Retinal pigment epithelial cell (primary cell): ENCODE data around the gene TSHZ2.

Source experiments
- DNase-seq: peaks from one replicate; pipeline ENCODE4 v3.0.0-alpha.2; 2010; ENCODE audit warnings: low read depth
- H3K4me3 ChIP-seq: 2 replicates; pipeline ENCODE4 v1.5.1; 2011; ENCODE audit warnings: mild to moderate bottlenecking, low read length, control low read depth, moderate library complexity
- TF ChIP-seq, protein P1 (sequence below): conservative IDR thresholded peaks from 2 replicates; pipeline ENCODE4 v1.5.1; 2011; ENCODE audit warnings: low read depth, low read length, control low read depth, inconsistent platforms

TSHZ2 gene

DNA sequence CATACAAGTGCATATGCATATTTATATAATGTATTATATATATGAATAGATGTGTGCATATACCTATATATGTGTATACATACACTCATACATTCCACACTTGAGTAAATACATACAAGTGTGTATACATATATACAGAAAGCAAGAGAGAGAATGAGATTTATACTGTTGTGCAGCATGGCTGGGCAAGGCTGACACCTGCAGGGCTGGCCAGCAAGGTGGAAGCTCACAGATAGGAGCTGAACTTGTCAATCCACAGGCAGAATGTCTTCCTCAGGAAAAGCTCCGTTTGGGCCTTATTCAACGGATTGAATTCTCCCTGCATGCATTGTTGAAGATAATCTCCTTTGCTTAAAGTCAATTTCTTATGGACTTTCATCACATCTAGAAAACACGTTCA, 364.7 kb downstream of the TSHZ2 start:
- TF ChIP-seq, protein P1, sequence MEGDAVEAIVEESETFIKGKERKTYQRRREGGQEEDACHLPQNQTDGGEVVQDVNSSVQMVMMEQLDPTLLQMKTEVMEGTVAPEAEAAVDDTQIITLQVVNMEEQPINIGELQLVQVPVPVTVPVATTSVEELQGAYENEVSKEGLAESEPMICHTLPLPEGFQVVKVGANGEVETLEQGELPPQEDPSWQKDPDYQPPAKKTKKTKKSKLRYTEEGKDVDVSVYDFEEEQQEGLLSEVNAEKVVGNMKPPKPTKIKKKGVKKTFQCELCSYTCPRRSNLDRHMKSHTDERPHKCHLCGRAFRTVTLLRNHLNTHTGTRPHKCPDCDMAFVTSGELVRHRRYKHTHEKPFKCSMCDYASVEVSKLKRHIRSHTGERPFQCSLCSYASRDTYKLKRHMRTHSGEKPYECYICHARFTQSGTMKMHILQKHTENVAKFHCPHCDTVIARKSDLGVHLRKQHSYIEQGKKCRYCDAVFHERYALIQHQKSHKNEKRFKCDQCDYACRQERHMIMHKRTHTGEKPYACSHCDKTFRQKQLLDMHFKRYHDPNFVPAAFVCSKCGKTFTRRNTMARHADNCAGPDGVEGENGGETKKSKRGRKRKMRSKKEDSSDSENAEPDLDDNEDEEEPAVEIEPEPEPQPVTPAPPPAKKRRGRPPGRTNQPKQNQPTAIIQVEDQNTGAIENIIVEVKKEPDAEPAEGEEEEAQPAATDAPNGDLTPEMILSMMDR = no peak
- no peak overlapping the region for H3K4me3 ChIP-seq
- DNase-seq = no peak

DNA sequence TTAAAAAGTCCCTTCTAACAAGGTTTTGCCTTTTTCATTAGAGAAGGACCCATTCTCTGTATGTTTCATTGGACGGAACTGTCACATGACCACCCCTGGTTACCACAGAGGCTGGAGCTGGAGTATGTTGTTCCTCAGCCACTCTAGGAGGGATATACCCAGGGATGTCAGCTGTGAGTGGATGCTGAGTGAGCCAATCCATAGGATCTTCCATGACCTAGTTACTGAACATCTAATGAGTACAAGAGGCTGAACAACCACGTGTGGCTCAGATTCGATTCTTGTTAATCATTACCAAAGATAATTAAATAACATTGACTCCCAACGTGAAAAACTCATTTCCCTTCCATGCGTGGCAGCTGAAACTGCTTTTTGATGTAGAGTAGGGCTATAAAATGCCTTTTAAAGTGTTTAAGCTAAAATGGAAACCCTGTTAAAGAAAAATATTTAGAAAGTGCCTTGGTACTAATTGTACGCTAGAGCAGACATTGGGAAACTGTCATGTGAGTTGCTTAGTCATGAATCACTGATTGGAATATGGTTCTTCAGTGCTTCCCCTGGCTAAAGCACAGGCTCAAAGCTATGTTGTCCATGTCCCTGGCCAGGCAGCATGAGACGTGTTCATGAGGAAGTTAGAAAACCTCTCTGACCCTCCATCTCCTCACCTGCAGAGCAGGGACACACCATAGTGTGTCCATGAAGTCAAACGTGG, 365.4 kb downstream of the TSHZ2 start:
- DNase-seq = no peak
- TF ChIP-seq, protein P1 = no peak
- no peak overlapping the region for H3K4me3 ChIP-seq

DNA sequence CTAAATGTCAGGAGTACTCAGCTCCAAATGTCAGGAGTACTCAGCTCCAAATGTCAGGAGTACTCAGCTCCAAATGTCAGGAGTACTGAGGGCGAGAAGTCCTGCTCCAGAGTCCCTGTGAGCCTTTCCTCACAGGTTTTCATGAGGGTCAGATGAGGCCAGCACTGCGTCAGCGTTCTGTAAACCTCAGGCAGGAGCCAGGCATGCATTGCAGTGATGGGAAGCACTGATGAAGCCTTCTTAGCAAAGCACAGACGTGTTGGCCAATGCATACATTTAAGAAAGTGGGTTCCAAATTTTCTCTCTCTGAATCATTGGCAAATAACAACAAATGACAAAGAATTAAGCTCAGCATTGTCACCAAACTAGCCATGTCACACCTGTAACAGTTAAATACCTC, 366.6 kb downstream of the TSHZ2 start:
- H3K4me3 ChIP-seq = no peak overlapping the region
- no peak for DNase-seq
- TF ChIP-seq, protein P1 = no peak

DNA sequence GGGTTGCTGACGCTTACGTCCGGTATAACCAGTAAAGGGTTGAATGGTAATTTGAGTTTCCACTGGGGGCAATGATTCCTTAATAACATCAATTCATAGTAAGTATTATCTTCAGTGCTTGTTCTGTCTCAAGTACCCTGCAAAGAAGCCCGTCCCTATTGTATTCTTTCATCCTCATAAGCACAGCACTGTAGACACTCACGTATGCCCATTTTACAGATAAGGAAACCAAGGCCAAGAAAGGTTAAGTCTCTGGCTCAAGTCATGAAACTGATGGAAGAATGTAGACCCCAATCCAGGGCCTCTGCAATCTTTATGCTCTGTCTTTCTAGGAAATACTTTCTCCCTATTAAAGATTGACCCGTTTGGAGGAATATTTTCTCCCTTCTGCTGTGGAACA, 370.3 kb downstream of the TSHZ2 start:
- no peak overlapping the region for H3K4me3 ChIP-seq
- TF ChIP-seq, protein P1 = no peak
- DNase-seq = no peak

DNA sequence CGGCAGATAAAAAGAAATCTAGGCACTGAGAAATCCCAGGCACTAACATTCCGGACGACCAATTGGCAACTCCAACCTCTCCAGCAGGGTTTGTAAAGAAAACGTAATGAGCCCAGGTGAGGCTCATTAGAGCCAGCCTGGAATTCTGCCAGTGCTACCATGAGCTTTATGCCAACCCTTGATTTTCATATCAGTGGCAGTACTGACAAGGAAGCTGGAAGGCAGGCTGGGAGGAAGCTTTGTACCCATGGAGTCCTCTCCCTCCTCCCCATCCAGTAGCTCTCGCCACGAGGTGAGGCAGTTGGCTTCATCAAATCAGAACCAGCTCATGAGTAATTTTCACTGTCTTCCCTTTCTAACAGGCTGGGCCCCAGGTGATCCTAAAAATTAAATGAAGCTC, 371.3 kb downstream of the TSHZ2 start:
- H3K4me3 ChIP-seq = no peak overlapping the region
- no peak for DNase-seq
- TF ChIP-seq, protein P1 = no peak

DNA sequence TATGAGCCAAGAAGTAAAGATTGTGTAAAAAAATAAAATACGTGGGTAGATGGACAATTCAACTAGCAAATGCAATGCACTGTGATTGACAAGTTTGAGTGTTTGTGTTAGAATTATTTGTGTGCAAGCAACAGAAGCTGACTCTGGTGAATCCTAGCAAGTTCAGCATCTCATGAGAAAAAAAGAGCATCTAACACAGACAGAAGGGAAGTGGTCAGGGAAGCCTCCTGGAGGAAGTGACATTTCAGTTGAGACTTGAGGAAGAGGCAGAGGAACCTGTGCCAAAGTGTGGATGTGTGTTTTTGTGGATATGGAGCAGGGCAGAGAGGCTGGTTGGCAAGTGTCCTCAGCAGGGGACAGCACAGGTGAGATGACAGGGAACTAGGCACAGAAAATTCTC, 372.7 kb downstream of the TSHZ2 start:
- H3K4me3 ChIP-seq = no peak overlapping the region
- TF ChIP-seq, protein P1 = no peak
- DNase-seq = no peak

DNA sequence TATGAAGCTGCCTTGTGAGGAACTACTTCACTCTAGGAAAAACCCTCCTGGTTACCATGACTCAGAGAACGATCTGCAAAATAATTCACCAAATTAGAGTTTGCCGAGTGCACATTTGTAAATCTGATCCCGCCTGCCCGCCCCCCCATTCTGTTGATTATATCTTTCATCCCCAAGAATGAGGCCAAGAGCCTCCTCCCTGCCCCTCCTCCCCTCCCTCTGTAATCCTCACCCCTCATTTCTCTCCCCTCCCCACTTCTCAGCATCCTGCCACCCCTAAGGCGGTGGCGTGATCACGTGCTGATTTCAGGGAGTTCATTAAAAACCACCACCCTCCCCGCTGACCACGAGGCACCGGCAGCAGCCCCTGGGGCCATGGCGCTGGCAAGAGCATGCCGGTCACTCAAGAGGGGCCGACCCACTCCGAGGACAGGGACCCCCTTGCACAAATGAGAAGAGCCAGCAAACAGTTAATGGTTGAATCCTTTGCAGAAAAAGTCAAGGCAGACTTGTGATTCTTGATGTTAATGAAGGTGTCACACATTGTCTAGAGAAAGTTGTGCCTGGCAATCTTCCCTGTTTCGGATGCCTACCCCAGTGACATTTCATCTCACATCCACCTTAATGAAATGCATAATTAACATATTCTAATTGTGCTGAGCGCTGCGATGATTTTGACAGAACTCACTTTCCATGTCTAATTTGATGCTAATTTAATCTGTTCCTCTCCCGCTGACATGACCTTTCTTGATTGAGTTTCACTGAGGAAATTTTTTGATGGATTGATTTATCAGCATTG, 373.6 kb downstream of the TSHZ2 start:
- no peak for DNase-seq
- no peak overlapping the region for H3K4me3 ChIP-seq
- TF ChIP-seq, protein P1 = no peak
